Measurements from ENCODE around the gene ELK4.

The ELK4 gene

DNA sequence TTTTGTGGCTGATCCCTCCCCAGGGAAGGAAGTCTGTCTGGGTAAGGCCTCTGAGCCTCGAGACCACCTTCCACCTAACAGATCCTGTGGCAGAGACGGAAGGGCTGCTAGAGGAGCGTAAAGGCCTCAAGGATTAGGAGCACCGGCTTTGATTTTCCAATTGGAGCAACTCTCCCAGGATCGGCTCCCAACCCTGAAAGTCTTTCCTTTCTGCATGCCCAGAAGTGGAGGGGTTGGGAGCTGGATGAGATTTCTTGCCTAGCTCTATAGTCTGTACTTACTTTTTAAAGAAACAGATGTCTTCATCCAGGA, 41.4 kb downstream of the ELK4 start:
- Histone ChIP-seq H3K27me3 (ENCODE audit: insufficient read depth, low read length) (no peaks in the 10 kb centered on the region), H2AK5ac (ENCODE audit: low read length) (no peak overlapping the region), H3K4me1 (ENCODE audit: control insufficient read depth in 1 of 2, insufficient read depth in 2 of 2, low read length in 2 of 2) (peaks cover 0 to 3% of the 10 kb centered on the region in 2 experiments), H3K23ac (ENCODE audit: low read length) (no peak overlapping the region), H4K91ac (ENCODE audit: low read depth, low read length) (no peak overlapping the region), H4K12ac (ENCODE audit: low read depth, low read length) (no peak overlapping the region), H3K4me3 (ENCODE audit: low read depth, low read length) (no peak overlapping the region), H3K79me2 (ENCODE audit: control insufficient read depth, insufficient read depth, low read length, poor library complexity) (no peaks in the 10 kb centered on the region), H2BK5ac (ENCODE audit: low read depth, low read length, poor library complexity) (no peak overlapping the region), H2BK120ac (ENCODE audit: insufficient read depth, low read length, poor library complexity) (no peak overlapping the region), H3K27ac (ENCODE audit: low read depth, low read length) (no peak overlapping the region), H2AFZ (ENCODE audit: insufficient read depth, low read length, poor library complexity) (no peak overlapping the region), H3K36me3 (ENCODE audit: control insufficient read depth in 1 of 2, insufficient read depth in 2 of 2, low read length in 2 of 2) (no peaks in the 10 kb centered on the region), H2BK12ac (ENCODE audit: low read length) (no peak overlapping the region), H3K9me3 (ENCODE audit: insufficient read depth, low read depth, low read length) (peaks cover 2% of the 10 kb centered on the region), H3K4ac (ENCODE audit: low read depth, low read length) (no peak overlapping the region), H3K9ac (ENCODE audit: low read length) (no peak overlapping the region), H3K14ac (ENCODE audit: low read length) (no peak overlapping the region), H4K8ac (ENCODE audit: low read depth, low read length) (no peak overlapping the region), H3K4me2 (ENCODE audit: low read length) (no peak overlapping the region), H3K79me1 (ENCODE audit: low read length) (no peaks in the 10 kb centered on the region), H3K18ac (ENCODE audit: low read length) (no peak overlapping the region)
- no CpG with 5 or more reads among the region's 5 CpGs for WGBS (ENCODE audit: extremely low coverage, insufficient coverage, insufficient read length)
- no peak for DNase-seq

- Histone ChIP-seq H2BK5ac (ENCODE audit: low read depth, low read length, poor library complexity) (no peak overlapping the region), H2AK5ac (ENCODE audit: low read length) (no peak overlapping the region), H3K36me3 (ENCODE audit: control insufficient read depth in 1 of 2, insufficient read depth in 2 of 2, low read length in 2 of 2) (no peaks in the 10 kb centered on the region), H3K14ac (ENCODE audit: low read length) (no peak overlapping the region), H2AFZ (ENCODE audit: insufficient read depth, low read length, poor library complexity) (no peak overlapping the region), H3K27ac (ENCODE audit: low read depth, low read length) (no peak overlapping the region), H3K18ac (ENCODE audit: low read length) (no peak overlapping the region), H3K79me2 (ENCODE audit: control insufficient read depth, insufficient read depth, low read length, poor library complexity) (no peaks in the 10 kb centered on the region), H3K4me3 (ENCODE audit: low read depth, low read length) (no peak overlapping the region), H4K91ac (ENCODE audit: low read depth, low read length) (no peak overlapping the region), H4K12ac (ENCODE audit: low read depth, low read length) (no peak overlapping the region), H2BK12ac (ENCODE audit: low read length) (no peak overlapping the region), H3K79me1 (ENCODE audit: low read length) (no peaks in the 10 kb centered on the region), H3K9ac (ENCODE audit: low read length) (no peak overlapping the region), H3K4me1 (ENCODE audit: control insufficient read depth in 1 of 2, insufficient read depth in 2 of 2, low read length in 2 of 2) (peaks cover 0 to 3% of the 10 kb centered on the region in 2 experiments), H2BK120ac (ENCODE audit: insufficient read depth, low read length, poor library complexity) (no peak overlapping the region), H3K9me3 (ENCODE audit: insufficient read depth, low read depth, low read length) (peaks cover 2% of the 10 kb centered on the region), H3K4me2 (ENCODE audit: low read length) (no peak overlapping the region), H4K8ac (ENCODE audit: low read depth, low read length) (no peak overlapping the region), H3K27me3 (ENCODE audit: insufficient read depth, low read length) (no peaks in the 10 kb centered on the region), H3K23ac (ENCODE audit: low read length) (no peak overlapping the region), H3K4ac (ENCODE audit: low read depth, low read length) (no peak overlapping the region)
- DNase-seq, result no peak
- no CpG with 5 or more reads among the region's 7 CpGs for WGBS (ENCODE audit: extremely low coverage, insufficient coverage, insufficient read length)
Observed at GRCh38 chr1:205589618-205590456, 42.0 kb downstream of the ELK4 start.

- H3K4me1 ChIP-seq (ENCODE audit: control insufficient read depth in 1 of 2, insufficient read depth in 2 of 2, low read length in 2 of 2), result peaks cover 0 to 3% of the 10 kb centered on the region in 2 experiments
- no peak overlapping the region for H2BK12ac ChIP-seq (ENCODE audit: low read length)
- H2BK5ac ChIP-seq (ENCODE audit: low read depth, low read length, poor library complexity), result no peak overlapping the region
- no peak overlapping the region for H2AK5ac ChIP-seq (ENCODE audit: low read length)
- H3K23ac ChIP-seq (ENCODE audit: low read length), result no peak overlapping the region
- H4K8ac ChIP-seq (ENCODE audit: low read depth, low read length), result no peak overlapping the region
- H3K18ac ChIP-seq (ENCODE audit: low read length), result no peak overlapping the region
- H3K79me1 ChIP-seq (ENCODE audit: low read length), result no peaks in the 10 kb centered on the region
- H3K79me2 ChIP-seq (ENCODE audit: control insufficient read depth, insufficient read depth, low read length, poor library complexity), result no peaks in the 10 kb centered on the region
- no peaks in the 10 kb centered on the region for H3K36me3 ChIP-seq (ENCODE audit: control insufficient read depth in 1 of 2, insufficient read depth in 2 of 2, low read length in 2 of 2)
- no peak overlapping the region for H3K9ac ChIP-seq (ENCODE audit: low read length)
- H4K91ac ChIP-seq (ENCODE audit: low read depth, low read length), result no peak overlapping the region
- H2AFZ ChIP-seq (ENCODE audit: insufficient read depth, low read length, poor library complexity), result no peak overlapping the region
- H3K9me3 ChIP-seq (ENCODE audit: insufficient read depth, low read depth, low read length), result peaks cover 1% of the 10 kb centered on the region
- no peak overlapping the region for H3K4me3 ChIP-seq (ENCODE audit: low read depth, low read length)
- no peak overlapping the region for H3K4me2 ChIP-seq (ENCODE audit: low read length)
- no peak for DNase-seq
- no CpG with 5 or more reads among the region's 7 CpGs for WGBS (ENCODE audit: extremely low coverage, insufficient coverage, insufficient read length)
- H3K14ac ChIP-seq (ENCODE audit: low read length), result no peak overlapping the region
- H4K12ac ChIP-seq (ENCODE audit: low read depth, low read length), result no peak overlapping the region
- no peak overlapping the region for H2BK120ac ChIP-seq (ENCODE audit: insufficient read depth, low read length, poor library complexity)
- H3K27me3 ChIP-seq (ENCODE audit: insufficient read depth, low read length), result no peaks in the 10 kb centered on the region
- no peak overlapping the region for H3K4ac ChIP-seq (ENCODE audit: low read depth, low read length)
- H3K27ac ChIP-seq (ENCODE audit: low read depth, low read length), result no peak overlapping the region
Observed at GRCh38 chr1:205589046-205589445, 42.8 kb downstream of the ELK4 start.

GRCh38 chr1:205588636-205589035, 43.2 kb downstream of the ELK4 start:
- no peaks in the 10 kb centered on the region for H3K9me3 ChIP-seq (ENCODE audit: insufficient read depth, low read depth, low read length)
- no peak overlapping the region for H3K4ac ChIP-seq (ENCODE audit: low read depth, low read length)
- no peak overlapping the region for H3K18ac ChIP-seq (ENCODE audit: low read length)
- no peak overlapping the region for H2AFZ ChIP-seq (ENCODE audit: insufficient read depth, low read length, poor library complexity)
- peaks cover 0 to 3% of the 10 kb centered on the region in 2 experiments for H3K4me1 ChIP-seq (ENCODE audit: control insufficient read depth in 1 of 2, insufficient read depth in 2 of 2, low read length in 2 of 2)
- H2BK12ac ChIP-seq (ENCODE audit: low read length), result no peak overlapping the region
- no peaks in the 10 kb centered on the region for H3K27me3 ChIP-seq (ENCODE audit: insufficient read depth, low read length)
- H3K4me2 ChIP-seq (ENCODE audit: low read length), result no peak overlapping the region
- H4K12ac ChIP-seq (ENCODE audit: low read depth, low read length), result no peak overlapping the region
- no peak overlapping the region for H2BK5ac ChIP-seq (ENCODE audit: low read depth, low read length, poor library complexity)
- no peak overlapping the region for H3K14ac ChIP-seq (ENCODE audit: low read length)
- no peaks in the 10 kb centered on the region for H3K79me1 ChIP-seq (ENCODE audit: low read length)
- no peak overlapping the region for H3K9ac ChIP-seq (ENCODE audit: low read length)
- H2BK120ac ChIP-seq (ENCODE audit: insufficient read depth, low read length, poor library complexity), result no peak overlapping the region
- H3K4me3 ChIP-seq (ENCODE audit: low read depth, low read length), result no peak overlapping the region
- H3K36me3 ChIP-seq (ENCODE audit: control insufficient read depth in 1 of 2, insufficient read depth in 2 of 2, low read length in 2 of 2), result no peaks in the 10 kb centered on the region
- H3K79me2 ChIP-seq (ENCODE audit: control insufficient read depth, insufficient read depth, low read length, poor library complexity), result no peaks in the 10 kb centered on the region
- H3K27ac ChIP-seq (ENCODE audit: low read depth, low read length), result no peak overlapping the region
- H4K8ac ChIP-seq (ENCODE audit: low read depth, low read length), result no peak overlapping the region
- H3K23ac ChIP-seq (ENCODE audit: low read length), result no peak overlapping the region
- WGBS (ENCODE audit: extremely low coverage, insufficient coverage, insufficient read length), result no CpG with 5 or more reads among the region's 6 CpGs
- no peak for DNase-seq
- H4K91ac ChIP-seq (ENCODE audit: low read depth, low read length), result no peak overlapping the region
- H2AK5ac ChIP-seq (ENCODE audit: low read length), result no peak overlapping the region

Measured in trophoblast cell (in vitro differentiated cells and primary cell).